Renal pelvis (tissue), 4 donors: Measurements from ENCODE around the gene PANK1. TPM values are rescaled to one million over a fixed set of nuclear protein-coding genes. Genes with fewer than 3 reads are reported as not detected.
A peak's percentile ranks its signal among the peaks of the same experiment; 100 is the strongest.

Experiments used
- DNase-seq: peaks from one replicate; pipeline ENCODE4 v3.0.0-alpha.2; 2013
- polyA plus RNA-seq, 3 donors: library from polyadenylated mRNA; unstranded; fragments of 120-200 nt; gene quantifications; one replicate each; pipeline ENCODE4 v1.2.1, GENCODE V29; 2013; ENCODE audit not compliant: insufficient read length in 3 of 3

The PANK1 gene
- polyA plus RNA-seq, 3 donors: 44.1 to 46.8 (median 46.5) TPM

DNA sequence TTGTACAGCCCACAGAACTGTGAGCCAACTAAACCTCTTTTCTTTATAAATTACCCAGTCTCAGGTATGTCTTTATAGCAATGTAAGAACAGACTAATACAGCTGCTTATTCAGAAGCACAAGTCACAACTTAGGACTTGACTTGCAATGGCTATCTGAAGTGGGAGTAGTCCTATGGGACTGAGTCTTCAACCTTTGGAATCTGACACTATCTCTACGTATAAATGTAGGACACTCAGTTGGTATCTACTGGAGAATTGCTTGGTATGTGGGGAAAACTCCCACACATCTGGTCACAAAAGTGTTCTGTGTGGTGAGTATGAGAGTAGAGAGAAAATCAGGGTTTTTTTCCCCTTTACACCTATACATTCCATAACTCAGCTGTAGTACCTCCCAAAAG, 12.3 kb upstream of the PANK1 start:
- DNase-seq: no peak

DNA sequence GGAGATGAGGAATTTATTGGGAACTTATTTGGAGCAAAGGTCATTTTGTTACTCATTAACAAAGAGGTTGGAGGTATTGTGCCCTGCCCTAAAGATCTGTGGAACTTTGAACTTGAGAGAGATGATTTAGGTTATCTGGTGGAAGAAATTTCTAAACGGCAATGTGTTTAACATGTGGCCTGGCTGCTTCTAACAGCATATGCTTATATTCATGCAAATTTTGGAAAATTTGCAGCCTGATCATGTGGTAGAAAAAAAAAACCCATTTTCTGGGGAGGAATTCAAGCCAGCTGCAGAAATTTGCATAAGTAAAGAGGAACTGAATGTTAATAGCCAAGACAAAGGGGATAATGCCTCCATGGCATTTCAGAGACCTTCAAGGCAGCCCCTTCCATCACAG, 10.7 kb upstream of the PANK1 start:
- no peak for DNase-seq

DNA sequence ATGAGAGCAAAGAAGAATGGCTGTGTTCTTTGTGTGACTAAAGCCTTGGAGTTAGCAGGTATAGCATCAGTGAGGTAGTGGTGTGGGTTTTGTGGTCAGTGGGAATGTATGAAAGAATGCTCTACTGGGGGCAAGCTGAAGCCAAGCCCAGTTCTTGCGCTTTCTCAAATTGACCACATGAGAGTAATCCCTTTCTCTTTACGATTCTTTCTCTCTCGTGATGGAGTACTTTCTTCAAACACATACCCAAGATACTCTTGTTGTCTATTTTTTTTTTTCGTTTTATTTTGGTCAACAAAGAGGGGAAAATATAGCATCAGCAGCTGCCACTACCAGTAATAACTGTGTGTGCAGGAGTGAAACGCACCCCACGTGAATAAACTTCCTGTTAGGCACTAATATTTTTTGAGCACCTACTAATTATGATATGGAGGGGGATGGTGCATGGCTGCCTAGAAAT, 8.4 kb upstream of the PANK1 start:
- DNase-seq: no peak

DNA sequence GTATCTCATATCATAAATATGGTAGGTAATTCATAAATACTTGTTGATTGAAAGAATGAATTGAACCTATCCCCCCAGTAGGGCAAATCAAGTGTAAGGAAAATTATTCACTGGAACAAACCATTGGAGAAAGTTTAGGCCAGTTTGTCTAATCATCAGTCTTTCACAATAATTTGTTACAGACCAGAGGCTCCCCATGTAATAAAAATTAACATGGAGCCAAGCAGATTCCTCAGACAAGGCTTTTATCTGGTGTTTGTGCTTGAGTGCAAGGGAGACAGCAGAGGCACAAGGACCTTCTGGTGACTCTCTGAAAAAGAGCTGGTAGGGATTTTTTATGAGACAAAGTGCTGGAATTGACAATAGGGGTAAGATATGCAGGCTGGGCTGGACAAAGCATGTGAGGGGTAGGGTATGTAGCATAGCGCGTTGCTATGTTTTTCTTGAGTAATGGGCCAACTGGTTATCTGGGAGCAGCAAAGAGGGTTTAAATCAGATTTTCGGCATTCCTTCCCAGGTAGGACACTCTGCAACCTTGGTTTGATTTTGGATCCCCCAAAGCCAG, 7.8 kb upstream of the PANK1 start:
- DNase-seq: no peak

DNA sequence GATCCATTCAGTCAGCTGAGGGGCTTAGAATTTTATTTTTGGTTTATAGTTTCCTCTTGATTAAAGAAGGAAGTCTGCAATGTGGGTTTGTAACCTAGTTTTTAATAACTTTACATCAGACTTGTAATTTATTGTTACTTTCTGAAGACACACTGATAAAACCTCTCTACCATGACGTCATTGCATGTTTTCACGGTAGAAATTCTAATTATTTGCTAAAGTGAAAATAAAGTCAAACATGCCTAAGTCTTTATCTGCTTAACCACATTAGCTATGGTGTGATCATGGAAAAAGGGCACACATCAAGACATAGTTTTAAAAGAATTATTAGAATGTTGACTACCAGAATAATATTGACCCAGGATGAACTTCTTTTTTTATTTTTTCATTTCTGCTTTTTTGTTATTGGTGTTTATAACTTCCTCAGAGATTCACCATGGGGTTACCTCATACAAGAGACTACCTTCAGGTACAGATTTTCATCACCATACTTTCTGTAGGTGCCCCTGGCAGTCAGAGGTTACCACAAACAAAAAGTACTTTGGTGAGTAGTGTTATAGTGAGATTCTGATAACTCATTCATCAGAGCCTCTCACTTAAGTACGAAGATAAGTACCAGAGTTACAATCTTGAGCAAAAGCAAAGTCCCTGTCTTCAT, 7.0 kb upstream of the PANK1 start:
- no peak for DNase-seq

DNA sequence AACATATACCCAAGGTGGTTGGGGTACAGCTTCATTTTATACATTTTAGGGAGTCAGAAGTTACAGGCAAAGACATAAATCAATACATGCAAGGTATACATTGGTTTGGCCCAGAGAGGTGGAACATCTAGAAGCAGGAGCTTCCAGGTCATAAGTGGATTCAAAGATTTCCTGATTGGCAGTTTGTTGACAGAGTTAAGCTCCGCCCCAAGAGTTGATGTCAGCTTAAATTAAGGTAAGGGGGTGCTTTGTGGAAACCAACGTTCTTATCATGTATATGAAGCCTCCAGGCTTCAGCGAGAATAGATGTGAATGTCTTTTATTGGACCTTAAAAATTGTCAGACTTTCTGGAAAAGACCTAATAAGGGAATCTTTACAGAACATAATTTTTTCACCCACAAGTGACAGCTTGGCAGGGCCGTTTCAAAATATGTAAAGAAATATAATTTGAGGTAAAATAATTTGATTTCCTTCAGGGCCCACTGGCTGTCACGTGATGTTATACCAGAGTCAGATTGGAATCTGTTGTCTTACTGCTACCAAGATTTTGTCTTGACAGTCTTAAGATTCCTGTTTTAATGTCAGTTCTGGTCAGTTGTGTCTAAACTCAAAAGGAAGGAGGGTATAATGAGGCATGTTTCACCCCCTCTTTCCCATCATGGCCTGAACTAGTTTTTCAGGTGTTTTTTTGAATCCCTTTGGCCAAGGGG, 6.3 kb upstream of the PANK1 start:
- no peak for DNase-seq

DNA sequence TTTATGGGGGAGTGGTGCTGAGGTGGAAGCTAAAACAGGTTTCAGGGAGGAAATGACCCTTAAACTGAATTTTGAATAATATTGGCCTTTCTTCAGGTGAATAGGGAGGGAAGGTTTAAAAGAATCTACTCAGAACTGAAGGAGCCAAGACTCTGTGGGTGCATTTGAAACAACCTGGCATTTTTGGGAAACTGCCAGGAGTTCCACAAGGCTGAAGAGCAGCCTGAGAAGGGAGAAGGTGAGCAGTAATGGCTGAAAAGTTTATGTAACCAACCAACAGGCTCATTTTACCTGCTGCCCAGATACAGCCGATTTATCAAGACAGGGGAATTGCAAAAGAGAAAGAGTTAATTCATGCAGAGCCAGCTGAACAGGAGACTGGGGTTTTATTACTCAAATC, 4.0 kb upstream of the PANK1 start:
- no peak for DNase-seq

DNA sequence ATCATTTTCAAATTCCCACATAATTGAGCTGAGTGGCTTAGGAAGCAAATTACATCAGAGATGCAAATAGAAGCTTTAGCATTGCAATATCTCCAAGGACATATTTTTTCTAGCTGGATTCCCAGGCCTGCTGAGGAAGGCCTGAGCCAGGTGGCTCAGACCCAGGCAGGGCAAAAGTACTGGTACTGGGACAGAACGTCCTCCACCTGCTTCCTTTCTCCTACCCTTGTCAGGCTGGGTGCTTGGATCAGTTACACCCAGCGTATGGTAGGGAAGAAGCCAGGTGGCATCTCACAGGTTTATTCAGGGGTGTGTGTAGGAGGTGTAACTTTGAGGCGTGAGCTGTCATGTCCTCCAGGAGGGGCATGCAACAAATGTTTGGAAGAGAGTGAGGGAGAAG, 3.0 kb upstream of the PANK1 start:
- DNase-seq: no peak

DNA sequence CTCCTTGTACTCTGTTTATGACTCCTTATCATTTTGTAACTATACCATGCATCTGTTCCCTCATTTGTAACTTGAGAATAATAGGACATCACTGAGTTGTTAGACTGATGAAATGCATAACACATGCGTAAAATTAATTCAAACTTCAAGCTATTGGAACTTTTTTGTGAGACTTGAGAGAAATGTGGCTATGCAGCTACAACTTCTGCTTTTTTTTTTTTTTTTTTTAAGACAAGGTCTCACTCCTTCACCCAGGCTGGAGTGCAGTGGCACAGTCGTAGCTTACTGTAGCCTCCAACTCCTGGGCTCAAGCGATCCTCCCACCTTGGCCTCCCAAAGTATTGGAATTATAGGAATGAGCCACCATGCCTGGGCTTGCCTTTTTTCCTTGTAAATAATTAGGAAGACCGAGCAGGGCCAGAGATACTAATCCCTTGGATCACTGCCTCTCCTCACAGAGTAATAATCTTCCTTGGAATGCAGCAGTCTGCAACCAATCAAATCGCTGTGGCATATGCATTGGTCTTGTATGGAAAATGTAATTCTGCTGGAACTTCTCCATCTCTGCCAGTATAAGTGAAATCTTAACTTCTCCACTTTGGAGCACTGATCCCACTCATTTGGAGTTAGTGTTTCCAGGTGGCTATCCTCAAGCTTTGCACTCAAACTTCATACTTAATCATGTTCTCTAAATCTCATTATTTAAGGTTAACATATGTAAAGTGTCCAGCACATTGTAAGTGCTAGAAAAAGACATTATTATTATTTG, 2.0 kb upstream of the PANK1 start:
- DNase-seq: peak; percentile 58

DNA sequence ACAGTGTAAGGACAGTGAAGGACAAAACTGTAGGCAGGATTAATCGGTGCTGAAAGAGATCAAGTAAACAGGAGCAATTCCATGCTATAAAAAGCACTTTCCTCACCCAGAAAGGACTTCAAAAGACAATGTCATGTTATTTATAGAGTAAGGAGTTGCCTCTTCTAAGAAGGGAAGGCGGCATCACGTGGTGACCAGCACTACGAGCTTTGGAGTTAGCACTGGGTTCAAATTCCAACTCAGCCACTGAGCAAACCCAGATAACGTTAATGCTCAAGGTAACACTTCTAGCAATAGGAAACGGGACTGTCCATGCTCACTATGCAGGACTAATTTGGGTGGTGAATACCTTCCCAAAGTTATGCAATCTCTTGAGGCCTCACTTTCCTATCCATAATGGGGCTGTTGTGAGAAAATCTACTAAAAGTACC, 715 bp upstream of the PANK1 start:
- no peak for DNase-seq

DNA sequence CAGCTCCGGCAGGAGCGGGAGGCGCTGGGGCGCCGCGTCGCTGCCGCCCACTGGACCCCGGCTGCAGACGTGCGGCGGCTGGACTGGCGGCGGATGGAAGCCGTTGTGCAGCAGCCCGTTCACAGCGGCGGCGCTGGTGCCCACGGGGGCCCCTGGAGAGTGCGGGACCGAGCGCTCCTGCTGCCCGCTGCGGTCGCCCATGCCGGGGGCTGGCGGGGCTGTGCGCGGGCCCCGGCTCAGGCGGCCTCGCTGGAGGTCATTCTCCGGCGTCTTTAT, 413 bp downstream of the PANK1 start:
- DNase-seq: peak; percentile 33

DNA sequence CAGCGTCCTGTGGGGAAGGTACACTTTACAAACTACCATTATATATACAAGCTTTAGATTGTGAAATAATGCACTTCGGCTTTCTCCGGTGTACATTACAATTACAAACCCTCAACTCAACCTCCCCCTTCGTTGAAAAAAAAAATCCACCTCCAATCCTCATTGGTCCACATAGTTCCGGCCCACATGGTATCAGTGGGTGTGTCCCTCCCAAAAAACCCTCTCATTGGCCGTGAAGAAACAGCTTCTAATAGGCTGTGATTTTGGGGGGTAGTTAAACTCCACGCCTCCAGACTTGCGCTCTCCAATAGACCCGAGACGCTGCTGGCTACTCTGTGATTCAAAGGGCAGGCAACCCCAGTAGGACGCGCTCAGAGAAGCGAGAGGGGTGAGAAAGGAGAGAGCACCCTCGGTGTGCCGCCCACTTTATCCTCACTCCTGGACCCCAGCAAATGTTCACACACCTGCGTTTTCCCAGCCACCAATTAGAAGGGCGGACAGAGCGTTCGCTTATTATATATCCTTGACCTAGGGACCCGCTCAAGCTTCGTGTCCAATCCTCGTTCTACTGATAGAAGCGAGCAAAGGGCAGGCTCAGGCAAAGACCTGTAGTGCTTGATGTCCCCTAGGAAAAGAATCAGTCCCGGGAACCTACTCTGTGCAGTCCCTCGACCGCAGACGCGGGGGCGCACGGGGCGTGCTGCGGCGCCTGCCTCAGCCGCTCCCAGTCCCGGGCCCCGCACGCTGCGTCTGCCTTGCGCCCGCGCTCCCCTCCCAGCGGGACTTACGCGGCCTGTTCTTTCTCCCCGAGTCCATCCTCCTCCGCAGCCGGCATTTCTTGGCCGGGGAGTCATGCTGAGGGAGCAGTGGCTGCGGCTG, 991 bp downstream of the PANK1 start:
- DNase-seq: peak; percentile 95

DNA sequence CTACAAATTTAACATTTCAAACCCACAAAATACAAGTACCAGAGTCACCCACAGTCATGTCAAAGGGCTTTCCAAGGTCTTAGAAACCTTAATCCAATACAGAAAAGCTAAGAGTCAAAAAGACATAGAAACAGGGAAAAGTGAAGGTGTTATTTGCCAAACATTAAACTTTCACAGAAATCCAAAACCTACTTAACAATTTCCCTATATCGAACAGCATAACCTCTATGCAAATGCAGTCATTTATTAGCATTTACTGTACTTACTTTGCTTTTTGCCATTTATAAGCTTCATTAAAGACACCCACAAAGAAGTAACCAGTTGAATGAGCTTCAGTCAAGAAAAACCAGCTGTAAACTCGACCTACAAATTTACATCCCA, 1.6 kb downstream of the PANK1 start:
- no peak for DNase-seq

DNA sequence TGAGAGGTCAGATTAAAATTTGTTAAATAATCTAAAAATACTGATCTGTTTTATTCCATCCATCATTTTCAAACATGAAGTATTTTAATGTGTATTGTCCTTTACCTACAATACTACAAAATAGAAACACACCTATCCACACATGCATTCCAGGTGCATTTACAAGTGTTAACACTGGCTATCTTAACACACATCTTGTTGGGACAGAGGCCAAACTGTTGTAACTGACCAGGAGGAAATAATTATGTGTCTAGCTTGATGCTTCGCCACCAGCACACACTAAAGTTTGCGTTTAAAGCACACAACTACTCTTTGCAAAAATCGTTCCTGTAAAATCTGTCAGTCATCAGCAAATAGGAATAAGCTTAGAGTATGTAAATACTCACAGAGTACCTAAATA, 2.8 kb downstream of the PANK1 start:
- no peak for DNase-seq

DNA sequence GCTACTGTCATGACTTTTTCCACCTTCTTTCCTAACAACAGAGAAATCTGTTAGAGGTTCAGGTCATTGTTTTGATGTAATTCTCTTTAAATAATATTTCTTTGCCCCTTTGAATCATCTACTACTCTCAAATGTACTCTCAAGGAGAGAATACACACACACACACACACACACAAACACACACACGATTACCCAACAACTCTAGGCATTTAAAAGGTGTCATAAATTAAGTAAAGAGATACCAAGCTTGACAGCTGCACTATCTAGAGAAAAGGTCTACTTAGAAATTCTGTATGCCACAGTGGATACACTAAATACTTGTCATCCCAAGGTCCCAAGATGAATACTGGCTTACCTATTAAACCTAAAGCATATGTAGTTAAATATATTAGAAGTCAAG, 4.8 kb downstream of the PANK1 start:
- no peak for DNase-seq

DNA sequence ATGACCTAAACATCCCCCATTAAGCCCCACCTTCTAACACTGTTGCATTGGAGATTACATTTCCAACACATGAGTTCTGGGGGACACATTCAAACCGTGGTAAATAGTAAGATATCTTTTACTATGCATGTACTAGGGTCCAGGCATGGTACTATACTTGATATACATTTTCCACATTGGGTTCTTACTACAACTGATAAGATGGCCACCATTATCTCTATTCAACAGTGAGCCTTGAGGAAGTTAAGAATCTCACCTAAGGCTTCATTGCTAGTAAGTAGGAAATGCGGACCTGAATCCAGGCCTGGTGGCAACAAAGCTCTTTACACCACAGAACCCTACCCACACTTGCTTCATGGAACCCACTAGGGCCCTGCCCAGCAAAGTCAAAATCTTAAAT, 5.7 kb downstream of the PANK1 start:
- no peak for DNase-seq

DNA sequence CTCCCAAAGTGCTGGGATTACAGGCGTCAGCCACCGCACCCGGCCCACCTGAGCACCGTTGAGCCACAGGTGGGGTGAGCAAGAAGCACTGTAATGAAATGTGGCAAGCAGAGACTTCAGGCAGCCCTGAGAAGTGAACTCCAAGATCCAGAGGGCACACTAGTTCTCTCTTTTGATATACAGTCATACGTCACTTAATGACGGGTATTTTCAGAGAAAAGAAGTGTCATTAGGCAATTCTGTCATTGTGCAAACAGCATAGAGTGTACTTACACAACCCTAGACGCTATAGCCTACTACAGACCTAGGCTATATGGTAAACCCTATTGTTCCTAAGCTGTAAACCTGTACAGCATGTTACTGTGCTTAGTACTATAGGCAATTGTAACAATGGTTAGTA, 7.9 kb downstream of the PANK1 start:
- DNase-seq: no peak

DNA sequence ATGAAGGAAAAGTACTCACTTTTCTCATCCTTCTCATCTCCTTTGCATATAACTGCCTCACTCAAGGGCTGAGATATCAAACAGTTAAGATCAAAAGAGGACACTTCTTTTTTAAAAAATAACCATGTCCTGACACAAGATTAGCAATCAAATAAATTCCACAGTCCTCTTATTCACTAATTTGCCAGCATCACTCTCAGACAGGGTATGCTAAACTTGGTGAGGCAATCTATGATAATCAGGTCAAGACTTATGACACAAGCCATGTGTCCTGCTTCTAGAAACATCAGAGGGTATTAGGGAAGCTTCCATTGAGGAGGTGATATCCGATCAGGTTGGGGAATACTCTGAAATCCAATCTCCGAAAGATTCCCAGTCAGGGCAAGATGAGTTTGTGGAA, 10.4 kb downstream of the PANK1 start:
- DNase-seq: no peak

DNA sequence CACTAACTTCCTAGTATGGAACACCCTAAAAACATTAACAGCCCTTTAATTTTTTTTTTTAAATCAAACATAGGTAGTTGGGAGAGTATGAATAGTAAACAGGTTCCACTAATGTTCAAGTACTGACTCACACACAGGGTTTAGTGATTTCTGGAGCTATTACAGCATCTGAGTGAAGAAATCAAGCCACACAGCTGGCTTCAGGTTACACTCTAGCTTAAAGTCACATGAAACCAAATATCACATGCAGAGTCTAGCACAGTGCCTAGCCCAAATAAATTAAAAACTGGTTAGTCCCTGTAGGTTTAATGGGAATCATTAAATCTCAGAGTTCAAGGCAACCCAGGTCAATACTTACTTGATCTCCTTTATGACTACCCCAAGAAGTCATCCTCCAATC, 11.6 kb downstream of the PANK1 start:
- no peak for DNase-seq

DNA sequence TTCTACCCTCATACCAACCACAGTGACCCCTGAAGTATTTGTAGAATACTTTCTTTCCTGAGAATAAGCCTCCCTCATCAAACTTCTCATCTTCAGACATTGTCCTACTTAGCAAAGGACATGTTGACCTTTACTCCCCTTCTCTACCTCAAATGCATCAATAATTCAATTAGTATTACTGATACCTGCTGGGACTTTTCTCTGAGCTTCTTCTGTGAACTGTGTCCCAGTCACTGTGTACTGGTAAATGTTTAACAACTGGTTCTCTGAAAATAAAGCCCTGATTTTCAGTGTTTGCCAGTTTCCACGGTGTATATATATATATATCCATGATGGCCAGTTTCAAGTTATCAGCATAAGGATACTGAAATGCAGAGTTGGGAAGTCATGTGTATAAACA, 12.2 kb downstream of the PANK1 start:
- no peak for DNase-seq

DNA sequence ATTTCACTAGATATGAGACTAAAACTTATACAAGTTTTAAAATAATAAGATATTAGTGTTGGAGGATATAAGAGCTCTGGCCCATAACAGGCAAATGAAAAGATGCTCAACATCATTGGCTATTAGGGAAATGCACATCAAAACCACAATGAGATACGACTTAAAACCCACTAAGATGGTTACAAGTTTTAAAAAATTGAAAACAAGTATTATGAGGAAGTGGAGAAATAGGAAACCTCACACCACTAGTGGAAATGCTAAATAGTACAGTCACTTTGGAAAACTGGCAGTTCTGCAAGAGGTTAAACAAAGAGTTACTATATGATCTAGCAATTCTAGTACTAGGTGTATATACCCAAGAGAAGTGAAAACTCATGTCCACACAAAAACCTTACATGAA, 17.2 kb downstream of the PANK1 start:
- DNase-seq: no peak
